Natural killer cell (primary cell): ENCODE data around the gene VAMP8. TPM values are rescaled to one million over a fixed set of nuclear protein-coding genes. Genes with fewer than 3 reads are reported as not detected.

Experiments used
- ATAC-seq, 3 donors: fragments of 150-1000 bp in 2 of 3; fragments of 200-7000 bp in 1 of 3; cut with Tn5 transposase; 1 replicate in 1 of 3; 2 replicates in 2 of 3; pipeline ENCODE4 v1.10.0; 2021; ENCODE audit warnings: mild to moderate bottlenecking in 2 of 3, moderate library complexity in 2 of 3
- DNase-seq, 2 donors: peaks; one replicate each; pipeline versions ENCODE4 v3.0.0 to v3.0.0-alpha.2; 2013 to 2021; ENCODE audit warnings: mixed read lengths in 1 of 2
- H3K27ac ChIP-seq: one replicate; pipeline ENCODE4 v1.5.1; 2013; ENCODE audit warnings: mild to moderate bottlenecking, low read length
- H3K27me3 ChIP-seq: one replicate; pipeline ENCODE4 v1.6.1; 2013; ENCODE audit warnings: low read length; ENCODE audit not compliant: control insufficient read depth, insufficient read depth
- H3K36me3 ChIP-seq: one replicate; pipeline ENCODE4 v1.6.1; 2013; ENCODE audit warnings: low read length; ENCODE audit not compliant: control insufficient read depth, insufficient read depth
- H3K4me1 ChIP-seq: one replicate; pipeline ENCODE4 v1.6.1; 2013; ENCODE audit warnings: low read length; ENCODE audit not compliant: control insufficient read depth, insufficient read depth
- H3K4me3 ChIP-seq: one replicate; pipeline ENCODE4 v1.5.1; 2013; ENCODE audit warnings: low read length
- H3K9me3 ChIP-seq: one replicate; pipeline ENCODE4 v1.6.1; 2013; ENCODE audit warnings: low read length; ENCODE audit not compliant: control insufficient read depth, insufficient read depth
- H3K27ac Mint-ChIP-seq, 2 donors: one replicate each; pipeline ENCODE4 v1.8.0; 2022; ENCODE audit warnings: mild to moderate bottlenecking in 2 of 2, mixed read lengths in 2 of 2, moderate library complexity in 1 of 2
- H3K27me3 Mint-ChIP-seq, 2 donors: one replicate each; pipeline ENCODE4 v1.8.0; 2022; ENCODE audit warnings: low read depth in 2 of 2, mixed read lengths in 2 of 2
- H3K36me3 Mint-ChIP-seq: one replicate; pipeline ENCODE4 v1.8.0; 2022; ENCODE audit warnings: mixed read lengths
- H3K4me1 Mint-ChIP-seq, 2 donors: one replicate each; pipeline ENCODE4 v1.8.0; 2022; ENCODE audit warnings: mixed read lengths in 2 of 2
- H3K4me3 Mint-ChIP-seq: one replicate; pipeline ENCODE4 v1.8.0; 2022; ENCODE audit warnings: mild to moderate bottlenecking, moderate library complexity, mixed read lengths
- H3K9me3 Mint-ChIP-seq, 2 donors: one replicate each; pipeline ENCODE4 v1.8.0; 2022; ENCODE audit warnings: mixed read lengths in 2 of 2
- CTCF ChIP-seq: fragments of 200-600 bp; IDR thresholded peaks from one replicate; pipeline ENCODE4 v1.8.0; 2022; ENCODE audit warnings: antibody characterized with exemption
- WGBS: methylation state at CpG from one replicate; pipeline ENCODE4 v1.1.7; 2013; ENCODE audit warnings: missing lambda C conversion rate; ENCODE audit not compliant: insufficient coverage; 5-methylcytosine and 5-hydroxymethylcytosine counted together
- intact Hi-C: fragments of 100-400 bp; cut with micrococcal nuclease; formaldehyde crosslinking; loops from one replicate; pipeline ENCODE4 v1.14.2; 2022
- total RNA-seq, 4 donors: library from RNA; stranded (reverse); fragments of 120-200 nt in 1 of 4; gene quantifications; one replicate each; pipeline versions ENCODE4 v1.2.3 to v1.2.4, GENCODE V29; 2013 to 2022

Gene VAMP8
- total RNA-seq, 3 donors from 2014 or later (not counting 1 experiment from before 2014, with no cell fraction given), result 105 to 116 (median 111) TPM

- H3K9me3 ChIP-seq, result no peaks in the 10 kb centered on the region
- intact Hi-C loops, result loop anchor here (5.0 kb wide), 1 partner anchor 132 kb away; no protein-coding TSS in a partner anchor
- no peaks in the 10 kb centered on the region for H3K27me3 ChIP-seq
- peaks cover 23% of the 10 kb centered on the region for H3K4me1 ChIP-seq
- Mint-ChIP-seq H3K36me3 (peaks cover 30% of the 10 kb centered on the region), H3K9me3 (no peaks in the 10 kb centered on the region), H3K27ac (peak overlapping the region; percentile 89 to 90), H3K27me3 (no peaks in the 10 kb centered on the region), H3K4me1 (peaks cover 38 to 47% of the 10 kb centered on the region in 2 donors), H3K4me3 (peak overlapping the region; percentile 95)
- TF ChIP-seq CTCF, result no peak
- ATAC-seq (peak; percentile 64 to 82 (median 64)), DNase-seq (peak; percentile 68 to 85)
- H3K36me3 ChIP-seq, result peaks cover 33% of the 10 kb centered on the region
- peak overlapping the region; percentile 87 for H3K27ac ChIP-seq
- under 1% methylated on average over 67 of the region's 67 CpGs for WGBS
- H3K4me3 ChIP-seq, result peak overlapping the region; percentile 90
Measured at GRCh38 chr2:85539361-85540132, 37.8 kb upstream of the VAMP8 start.

- Histone ChIP-seq H3K36me3 (peaks cover 37% of the 10 kb centered on the region), H3K4me3 (peak overlapping the region; percentile 90), H3K27ac (peak overlapping the region; percentile 87), H3K4me1 (peaks cover 23% of the 10 kb centered on the region), H3K27me3 (no peaks in the 10 kb centered on the region), H3K9me3 (no peaks in the 10 kb centered on the region)
- Mint-ChIP-seq H3K27me3 (no peaks in the 10 kb centered on the region), H3K27ac (peak overlapping the region; percentile 89 to 90), H3K9me3 (no peaks in the 10 kb centered on the region), H3K4me3 (peak overlapping the region; percentile 95), H3K4me1 (peaks cover 38 to 47% of the 10 kb centered on the region in 2 donors), H3K36me3 (peaks cover 30% of the 10 kb centered on the region)
- ATAC-seq (no peak), DNase-seq (no peak)
- WGBS, result 13% methylated on average over 11 of the region's 11 CpGs
- no peak for TF ChIP-seq CTCF
- intact Hi-C loops, result no loop called here
Measured at GRCh38 chr2:85540133-85540648, 37.2 kb upstream of the VAMP8 start.

- Mint-ChIP-seq H3K27ac (peak overlapping the region in 1 of 2 donors; percentile 90), H3K9me3 (no peaks in the 10 kb centered on the region), H3K4me3 (peak overlapping the region; percentile 95), H3K4me1 (peaks cover 38 to 47% of the 10 kb centered on the region in 2 donors), H3K27me3 (no peaks in the 10 kb centered on the region), H3K36me3 (peaks cover 30% of the 10 kb centered on the region)
- DNase-seq (no peak), ATAC-seq (no peak)
- intact Hi-C loops, result no loop called here
- Histone ChIP-seq H3K27me3 (no peaks in the 10 kb centered on the region), H3K27ac (no peak overlapping the region), H3K36me3 (peaks cover 46% of the 10 kb centered on the region), H3K9me3 (no peaks in the 10 kb centered on the region), H3K4me1 (peaks cover 23% of the 10 kb centered on the region), H3K4me3 (no peak overlapping the region)
- TF ChIP-seq CTCF, result no peak
- WGBS, result 60% methylated on average over 3 of the region's 4 CpGs
Measured at GRCh38 chr2:85541262-85541661, 36.1 kb upstream of the VAMP8 start.
